Testis (tissue), 2 donors: ENCODE data around the gene ZNF333.

Source experiments
- POLR2A ChIP-seq: fragments of 450-650 bp; IDR thresholded peaks from one replicate; pipeline ENCODE4 v1.6.1; 2017; ENCODE audit warnings: antibody characterized with exemption, mild to moderate bottlenecking, moderate library complexity
- TF ChIP-seq, protein P1 (sequence below), 3 experiments: fragments of 450-650 bp in 2 of 3; fragments of 200-600 bp in 1 of 3; sonication (generic) in 1 of 3; IDR thresholded peaks; one replicate each; pipeline ENCODE4 v1.5.1; 2016 to 2019; ENCODE audit warnings: antibody characterized with exemption in 3 of 3, mild to moderate bottlenecking in 2 of 3, moderate library complexity in 1 of 3

DNA sequence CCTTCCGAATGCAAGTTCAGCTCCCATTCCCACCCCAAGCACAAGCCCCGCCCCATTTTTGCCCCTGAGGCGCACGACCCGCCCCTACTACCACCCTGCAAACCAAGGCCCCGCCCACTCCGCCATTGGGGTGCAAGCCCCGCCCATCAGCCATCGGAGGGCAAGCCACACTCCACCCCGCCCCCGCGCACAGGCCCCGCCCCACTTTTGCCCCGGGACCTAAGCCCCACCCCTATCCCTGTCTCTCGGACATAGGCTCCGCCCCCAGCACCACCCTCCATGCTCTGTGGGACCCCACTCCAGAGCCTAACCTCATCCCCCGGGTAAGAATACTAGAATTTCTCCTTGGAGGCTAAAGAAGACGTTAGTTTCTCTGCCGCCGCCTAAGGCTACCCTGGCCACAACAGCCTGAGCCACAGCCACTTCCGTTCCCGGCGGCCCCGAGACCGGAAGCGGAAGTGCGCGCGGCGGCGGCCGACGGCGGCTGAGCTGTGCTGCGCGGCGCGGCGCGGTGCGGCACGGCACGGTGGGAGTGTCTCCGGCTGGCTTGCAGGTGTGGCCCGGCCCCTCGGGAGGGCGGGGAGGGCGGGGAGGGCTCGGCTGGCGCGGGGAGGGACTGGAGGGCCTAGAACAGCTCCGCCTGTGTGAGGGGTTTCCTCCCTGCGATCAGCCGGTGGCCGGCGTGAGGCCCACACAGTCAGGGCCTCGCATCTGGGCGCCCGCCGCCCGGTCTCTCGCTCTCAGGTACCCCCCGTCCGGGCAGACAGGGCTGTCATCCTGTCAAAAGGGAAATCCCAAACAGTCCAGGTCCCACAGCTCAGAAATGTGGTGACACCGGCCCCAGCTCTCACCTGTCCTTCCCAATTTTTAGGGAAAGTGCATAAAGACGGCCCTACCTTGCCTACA lies at the start of gene ZNF333:
- TF ChIP-seq, protein P1, sequence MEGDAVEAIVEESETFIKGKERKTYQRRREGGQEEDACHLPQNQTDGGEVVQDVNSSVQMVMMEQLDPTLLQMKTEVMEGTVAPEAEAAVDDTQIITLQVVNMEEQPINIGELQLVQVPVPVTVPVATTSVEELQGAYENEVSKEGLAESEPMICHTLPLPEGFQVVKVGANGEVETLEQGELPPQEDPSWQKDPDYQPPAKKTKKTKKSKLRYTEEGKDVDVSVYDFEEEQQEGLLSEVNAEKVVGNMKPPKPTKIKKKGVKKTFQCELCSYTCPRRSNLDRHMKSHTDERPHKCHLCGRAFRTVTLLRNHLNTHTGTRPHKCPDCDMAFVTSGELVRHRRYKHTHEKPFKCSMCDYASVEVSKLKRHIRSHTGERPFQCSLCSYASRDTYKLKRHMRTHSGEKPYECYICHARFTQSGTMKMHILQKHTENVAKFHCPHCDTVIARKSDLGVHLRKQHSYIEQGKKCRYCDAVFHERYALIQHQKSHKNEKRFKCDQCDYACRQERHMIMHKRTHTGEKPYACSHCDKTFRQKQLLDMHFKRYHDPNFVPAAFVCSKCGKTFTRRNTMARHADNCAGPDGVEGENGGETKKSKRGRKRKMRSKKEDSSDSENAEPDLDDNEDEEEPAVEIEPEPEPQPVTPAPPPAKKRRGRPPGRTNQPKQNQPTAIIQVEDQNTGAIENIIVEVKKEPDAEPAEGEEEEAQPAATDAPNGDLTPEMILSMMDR (IDR thresholded peaks at IDR 0.05), result no peak
- no peak for TF ChIP-seq POLR2A
